RPMI7951 (cell line): Measurements from ENCODE around the gene GLRB. TPM values are rescaled to one million over a fixed set of nuclear protein-coding genes. Genes with fewer than 3 reads are reported as not detected.

Experiments used
- total RNA-seq: library from RNA; depleted of rRNA; stranded (reverse); fragments of >200 nt; shearing (Covaris generic); gene quantifications from 2 replicates; pipeline ENCODE4 v1.2.3, GENCODE V29; 2014; rRNA removed

Gene GLRB
- total RNA-seq, 1 experiment from 2014 or later = 11.1 TPM

Other genes starting within 250 kb of the GLRB start
- gene PDGFC, start 104.4 kb upstream of the GLRB start, total RNA-seq = 54.7 and 58.9 TPM in 2 replicates
- gene GRIA2, start 144.6 kb downstream of the GLRB start, total RNA-seq = not detected in 2 replicates